Vagina (tissue), 2 donors: ENCODE results near the gene MZF1.

Source experiments
- CTCF ChIP-seq, 3 experiments: fragments of 450-650 bp in 2 of 3; fragments of 200-600 bp in 1 of 3; sonication (generic) in 1 of 3; IDR thresholded peaks; one replicate each; pipeline ENCODE4 v1.5.1; 2017 to 2019; ENCODE audit warnings: antibody characterized with exemption in 3 of 3, mild to moderate bottlenecking in 2 of 3, moderate library complexity in 2 of 3
- POLR2A ChIP-seq, 2 donors: fragments of 450-650 bp; IDR thresholded peaks; one replicate each; pipeline ENCODE4 v1.6.1; 2017; ENCODE audit warnings: antibody characterized with exemption in 2 of 2, mild to moderate bottlenecking in 2 of 2, moderate library complexity in 2 of 2
- POLR2AphosphoS5 ChIP-seq, 2 donors: sonication (generic); formaldehyde crosslinking; IDR thresholded peaks; one replicate each; pipeline ENCODE4 v1.9.0; 2017; ENCODE audit warnings: antibody characterized with exemption in 2 of 2, mild to moderate bottlenecking in 2 of 2, low read depth in 1 of 2; ENCODE audit not compliant: insufficient read depth in 1 of 2

DNA sequence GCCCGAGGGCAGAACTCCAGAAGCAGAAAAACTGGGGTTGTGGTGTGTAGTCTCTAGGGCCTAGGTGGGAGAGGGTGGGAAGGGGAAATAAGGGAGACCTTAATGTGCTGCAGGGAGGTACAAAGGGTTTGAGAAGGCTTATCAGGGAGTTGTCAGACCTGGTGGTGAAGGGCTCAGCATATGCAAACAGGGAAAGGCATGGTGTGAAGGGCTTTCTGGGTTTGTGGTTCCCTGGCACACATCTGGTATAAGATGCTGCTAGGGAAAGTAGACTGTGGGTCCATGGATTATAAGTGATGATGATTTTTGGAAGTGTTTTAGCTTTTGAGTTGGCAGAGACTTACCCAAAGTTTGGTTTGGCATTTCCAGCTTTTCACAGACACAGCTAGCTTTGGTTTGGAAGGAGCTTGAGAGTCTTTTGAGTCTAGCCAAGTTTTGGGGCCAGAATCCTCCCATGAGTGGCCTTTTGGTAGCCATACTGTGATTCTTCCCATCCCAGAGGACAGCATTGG is 27.1 kb downstream of the MZF1 start:
- TF ChIP-seq CTCF (IDR thresholded peaks at IDR 0.05) (no peak), POLR2AphosphoS5 (IDR thresholded peaks at IDR 0.05; ENCODE audit: insufficient read depth in 1 of 2, low read depth in 1 of 2) (no peak), POLR2A (IDR thresholded peaks at IDR 0.05) (no peak)
